Measurements from ENCODE around the gene TSFM. TPM values are rescaled to one million over a fixed set of nuclear protein-coding genes. Genes with fewer than 3 reads are reported as not detected.

Gene TSFM
- total RNA-seq, 2 donors from 2014 or later, result 37.7 to 39.9 TPM

DNA sequence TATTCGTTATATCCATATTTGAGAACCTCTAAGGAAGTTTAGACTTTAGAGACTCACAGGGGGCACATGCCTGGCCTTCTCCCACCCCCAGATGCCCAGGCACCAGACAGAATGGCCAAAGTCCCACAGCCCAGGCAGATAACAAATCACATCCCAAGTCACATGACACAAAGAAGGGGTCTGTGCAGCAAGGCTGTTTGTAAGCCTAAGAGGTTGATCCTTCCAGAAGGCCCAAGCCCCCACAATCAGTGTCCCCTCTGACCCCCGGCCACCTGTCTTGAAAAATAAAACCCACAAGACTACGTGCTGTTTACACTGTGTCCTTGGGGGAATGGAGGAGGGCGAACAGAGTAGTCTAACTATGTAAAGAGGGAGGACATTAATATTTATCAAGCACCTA is 58.9 kb downstream of the TSFM start:
- H3K9ac ChIP-seq (ENCODE audit: extremely low read depth, low read length, poor library complexity, severe bottlenecking), result no peak overlapping the region
- Mint-ChIP-seq H3K4me3 (no peak overlapping the region), H3K27ac (no peak overlapping the region)

DNA sequence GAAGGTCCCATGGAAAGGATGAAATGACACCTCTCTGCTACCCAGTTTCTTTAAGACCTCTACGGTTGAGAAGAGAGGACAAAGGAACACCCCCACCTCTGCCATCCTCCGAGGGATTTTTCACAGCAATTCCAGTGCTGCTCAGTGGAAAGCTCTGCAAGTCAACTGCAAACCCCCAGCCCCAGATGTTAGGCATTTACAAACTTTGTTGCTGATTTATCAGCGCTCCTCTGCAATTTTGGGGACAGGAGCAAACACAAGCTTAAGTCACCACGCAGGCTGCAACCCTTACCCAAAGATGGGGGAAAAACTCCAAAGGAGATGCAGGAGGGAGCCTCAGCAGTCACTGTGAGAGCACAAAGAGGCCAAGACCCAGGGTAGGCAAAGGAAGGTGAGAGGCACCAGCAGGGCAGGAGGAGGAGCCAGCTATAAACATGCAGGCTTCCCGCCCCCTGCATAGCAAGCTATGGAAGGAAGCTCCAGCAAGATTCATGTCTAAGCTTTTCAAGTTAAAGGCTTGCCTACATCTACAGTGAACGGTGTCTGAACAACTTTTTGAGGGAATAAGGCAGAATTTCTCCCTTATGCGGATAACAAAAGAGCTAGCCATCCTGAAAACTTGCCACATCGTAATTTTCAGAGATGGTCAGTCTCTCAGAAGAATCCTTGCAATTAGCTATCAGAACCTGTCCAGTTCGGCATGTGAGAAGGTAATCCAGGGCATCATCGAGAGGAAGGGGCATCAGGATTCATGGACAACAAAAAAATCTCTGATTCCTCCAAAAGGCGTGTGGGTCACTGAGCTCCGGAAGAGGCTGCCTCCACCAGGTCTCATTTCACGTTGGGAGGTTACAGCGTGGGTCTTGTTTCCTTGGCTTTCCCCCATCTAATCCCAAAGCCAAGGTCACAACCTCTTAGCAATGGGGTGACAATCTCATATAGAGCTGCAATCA is 60.0 kb downstream of the TSFM start:
- Histone ChIP-seq H3K27me3 (ENCODE audit: control insufficient read depth, insufficient read depth, low read length, poor library complexity, severe bottlenecking) (no peaks in the 10 kb centered on the region), H3K27ac (ENCODE audit: low read depth, low read length) (peak overlapping the region; percentile 26), H3K4me3 (ENCODE audit: low read length) (peak overlapping the region; percentile 92), H3K4me1 (ENCODE audit: control insufficient read depth, insufficient read depth, low read length) (peaks cover 27% of the 10 kb centered on the region), H3K9me3 (ENCODE audit: control insufficient read depth, low read length) (no peaks in the 10 kb centered on the region), H3K36me3 (ENCODE audit: control insufficient read depth, insufficient read depth, low read length) (peaks cover 13% of the 10 kb centered on the region), H3K9ac (ENCODE audit: extremely low read depth, low read length, poor library complexity, severe bottlenecking) (no peak overlapping the region)
- Mint-ChIP-seq H3K36me3 (ENCODE audit: low read depth) (peaks cover 5% of the 10 kb centered on the region), H3K27ac (peak overlapping the region; percentile 92), H3K27me3 (ENCODE audit: insufficient read depth) (no peaks in the 10 kb centered on the region), H3K9me3 (no peaks in the 10 kb centered on the region), H3K4me1 (peaks cover 65% of the 10 kb centered on the region), H3K4me3 (peak overlapping the region; percentile 76)
- DNase-seq, result peak; percentile 90
- 48 to 53% methylated on average over 14 of the region's 14 CpGs for WGBS, 2 experiments (ENCODE audit: insufficient coverage in 1 of 2, insufficient read length in 1 of 2)
- TF ChIP-seq, protein P1, sequence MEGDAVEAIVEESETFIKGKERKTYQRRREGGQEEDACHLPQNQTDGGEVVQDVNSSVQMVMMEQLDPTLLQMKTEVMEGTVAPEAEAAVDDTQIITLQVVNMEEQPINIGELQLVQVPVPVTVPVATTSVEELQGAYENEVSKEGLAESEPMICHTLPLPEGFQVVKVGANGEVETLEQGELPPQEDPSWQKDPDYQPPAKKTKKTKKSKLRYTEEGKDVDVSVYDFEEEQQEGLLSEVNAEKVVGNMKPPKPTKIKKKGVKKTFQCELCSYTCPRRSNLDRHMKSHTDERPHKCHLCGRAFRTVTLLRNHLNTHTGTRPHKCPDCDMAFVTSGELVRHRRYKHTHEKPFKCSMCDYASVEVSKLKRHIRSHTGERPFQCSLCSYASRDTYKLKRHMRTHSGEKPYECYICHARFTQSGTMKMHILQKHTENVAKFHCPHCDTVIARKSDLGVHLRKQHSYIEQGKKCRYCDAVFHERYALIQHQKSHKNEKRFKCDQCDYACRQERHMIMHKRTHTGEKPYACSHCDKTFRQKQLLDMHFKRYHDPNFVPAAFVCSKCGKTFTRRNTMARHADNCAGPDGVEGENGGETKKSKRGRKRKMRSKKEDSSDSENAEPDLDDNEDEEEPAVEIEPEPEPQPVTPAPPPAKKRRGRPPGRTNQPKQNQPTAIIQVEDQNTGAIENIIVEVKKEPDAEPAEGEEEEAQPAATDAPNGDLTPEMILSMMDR (conservative IDR thresholded peaks at IDR 0.05), result no peak

More for the DNA sequence above, 58.9 kb downstream of the TSFM start:
- H3K4me1 ChIP-seq (ENCODE audit: control insufficient read depth, insufficient read depth, low read length), result peaks cover 33% of the 10 kb centered on the region
- Mint-ChIP-seq H3K9me3 (no peaks in the 10 kb centered on the region), H3K27me3 (ENCODE audit: insufficient read depth) (no peaks in the 10 kb centered on the region), H3K36me3 (ENCODE audit: low read depth) (peaks cover 5% of the 10 kb centered on the region), H3K4me1 (peaks cover 72% of the 10 kb centered on the region)
- H3K27ac ChIP-seq (ENCODE audit: low read depth, low read length), result no peak overlapping the region
- peaks cover 13% of the 10 kb centered on the region for H3K36me3 ChIP-seq (ENCODE audit: control insufficient read depth, insufficient read depth, low read length)
- no peak for DNase-seq
- H3K27me3 ChIP-seq (ENCODE audit: control insufficient read depth, insufficient read depth, low read length, poor library complexity, severe bottlenecking), result no peaks in the 10 kb centered on the region
- 90 to 100% methylated on average over 1 to 3 of the region's 4 CpGs for whole genome bisulfite sequencing, 2 experiments (ENCODE audit: insufficient coverage in 1 of 2, insufficient read length in 1 of 2)
- H3K9me3 ChIP-seq (ENCODE audit: control insufficient read depth, low read length), result no peaks in the 10 kb centered on the region
- peak overlapping the region; percentile 92 for H3K4me3 ChIP-seq (ENCODE audit: low read length)
- TF ChIP-seq, protein P1 (conservative IDR thresholded peaks at IDR 0.05), result no peak

DNA sequence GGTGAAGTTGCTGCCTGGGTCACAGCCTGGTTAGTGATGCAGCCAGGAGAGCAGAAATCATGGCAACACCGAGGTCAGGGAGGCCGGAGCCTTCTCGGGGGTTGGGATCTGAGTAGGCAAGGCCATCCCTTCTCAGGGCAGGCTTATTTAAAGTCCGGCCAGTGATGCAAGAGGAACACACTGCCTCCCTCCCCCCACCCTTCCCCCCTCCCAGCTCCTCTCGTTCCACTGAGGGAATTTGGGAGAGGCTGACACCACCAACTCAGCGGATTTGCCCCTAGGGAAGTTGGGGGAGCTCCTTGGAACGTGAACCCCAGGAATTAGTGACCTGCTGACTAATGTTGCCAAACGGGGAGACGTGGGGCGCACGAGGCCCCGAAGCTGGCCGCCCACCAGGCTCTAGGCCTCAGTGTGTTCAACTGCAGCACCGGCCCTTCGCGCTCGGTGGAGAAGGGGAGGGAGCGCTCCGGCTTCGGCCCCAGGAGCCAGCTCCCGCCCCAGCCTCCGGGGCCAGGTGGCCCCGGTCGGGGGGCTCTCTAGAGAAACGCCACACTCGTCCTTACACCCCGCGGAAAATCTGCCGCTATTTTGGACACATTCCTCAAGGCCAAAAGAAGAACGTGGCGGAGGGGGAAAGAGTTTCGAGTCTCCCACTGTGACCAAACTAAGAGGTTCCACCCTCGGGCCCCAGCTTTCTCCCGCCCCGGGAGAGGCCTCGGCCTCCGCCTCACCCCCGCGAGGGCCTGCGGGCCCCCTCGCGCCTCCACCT is 62.3 kb downstream of the TSFM start:
- H3K27me3 ChIP-seq (ENCODE audit: control insufficient read depth, insufficient read depth, low read length, poor library complexity, severe bottlenecking), result no peaks in the 10 kb centered on the region
- Mint-ChIP-seq H3K27me3 (ENCODE audit: insufficient read depth) (peaks cover 6% of the 10 kb centered on the region), H3K27ac (peak overlapping the region; percentile 92), H3K36me3 (ENCODE audit: low read depth) (peaks cover 5% of the 10 kb centered on the region), H3K4me3 (peak overlapping the region; percentile 76), H3K9me3 (no peaks in the 10 kb centered on the region), H3K4me1 (peaks cover 48% of the 10 kb centered on the region)
- DNase-seq, result peak; percentile 91
- peaks cover 9% of the 10 kb centered on the region for H3K36me3 ChIP-seq (ENCODE audit: control insufficient read depth, insufficient read depth, low read length)
- H3K9me3 ChIP-seq (ENCODE audit: control insufficient read depth, low read length), result no peaks in the 10 kb centered on the region
- H3K4me1 ChIP-seq (ENCODE audit: control insufficient read depth, insufficient read depth, low read length), result peaks cover 13% of the 10 kb centered on the region
- H3K9ac ChIP-seq (ENCODE audit: extremely low read depth, low read length, poor library complexity, severe bottlenecking), result peak overlapping the region; percentile 99
- H3K27ac ChIP-seq (ENCODE audit: low read depth, low read length), result peak overlapping the region; percentile 100
- 0% methylated on average over 21 to 42 of the region's 42 CpGs for WGBS, 2 experiments (ENCODE audit: insufficient coverage in 1 of 2, insufficient read length in 1 of 2)
- peak overlapping the region; percentile 92 for H3K4me3 ChIP-seq (ENCODE audit: low read length)
- TF ChIP-seq, protein P1 (conservative IDR thresholded peaks at IDR 0.05), result no peak

Data from endodermal cell (in vitro differentiated cells).